GM21576 (cell line): ENCODE data around the gene URB1.
"Not testable (repeated sequence)": the region's sequence is repeated elsewhere in the genome, so short reads cannot be mapped to it uniquely, and the experiment has no call there.

Experiments used
- ATAC-seq: cut with Tn5 transposase; IDR thresholded peaks from one replicate; pipeline ENCODE4 v1.9.1; 2021; ENCODE audit warnings: mild to moderate bottlenecking, moderate library complexity; ENCODE audit not compliant: unreplicated experiment

The URB1 gene

GRCh38 chr21:32371913-32372314 is 20.9 kb downstream of the URB1 start:
- ATAC-seq: no peak

- ATAC-seq: no peak
Observed at GRCh38 chr21:32370998-32371766, 21.6 kb downstream of the URB1 start.

- ATAC-seq: not testable (repeated sequence)
Observed at GRCh38 chr21:32368961-32369360, 23.9 kb downstream of the URB1 start.

GRCh38 chr21:32368386-32368785 is 24.4 kb downstream of the URB1 start:
- ATAC-seq: no peak

GRCh38 chr21:32367158-32367557 is 25.7 kb downstream of the URB1 start:
- no peak for ATAC-seq

GRCh38 chr21:32366191-32366590 is 26.6 kb downstream of the URB1 start:
- ATAC-seq: no peak

GRCh38 chr21:32364796-32365195 is 28.0 kb downstream of the URB1 start:
- no peak for ATAC-seq

GRCh38 chr21:32364387-32364786 is 28.4 kb downstream of the URB1 start:
- no peak for ATAC-seq

- no peak for ATAC-seq
Observed at GRCh38 chr21:32360401-32360975, 32.3 kb downstream of the URB1 start.

- ATAC-seq: no peak
Observed at GRCh38 chr21:32359719-32360260, 33.0 kb downstream of the URB1 start.

- ATAC-seq: no peak
Observed at GRCh38 chr21:32356874-32357395, 35.9 kb downstream of the URB1 start.

GRCh38 chr21:32353002-32353711 is 39.7 kb downstream of the URB1 start:
- no peak for ATAC-seq

- no peak for ATAC-seq
Observed at GRCh38 chr21:32352526-32352925, 40.3 kb downstream of the URB1 start.

GRCh38 chr21:32351428-32351827 is 41.4 kb downstream of the URB1 start:
- ATAC-seq: no peak

- no peak for ATAC-seq
Observed at GRCh38 chr21:32350981-32351380, 41.8 kb downstream of the URB1 start.

- ATAC-seq: no peak
Observed at GRCh38 chr21:32350211-32350980, 42.4 kb downstream of the URB1 start.

- ATAC-seq: no peak
Observed at GRCh38 chr21:32349333-32349944, 43.4 kb downstream of the URB1 start.

GRCh38 chr21:32348604-32349332 is 44.0 kb downstream of the URB1 start:
- no peak for ATAC-seq

- no peak for ATAC-seq
Observed at GRCh38 chr21:32347977-32348376, 44.8 kb downstream of the URB1 start.

- ATAC-seq: no peak
Observed at GRCh38 chr21:32347351-32347750, 45.5 kb downstream of the URB1 start.
